SK-N-SH (cell line): ENCODE data around the gene VENTX. TPM values are rescaled to one million over a fixed set of nuclear protein-coding genes. Genes with fewer than 3 reads are reported as not detected.

Experiments used
- CTCF ChIA-PET: fragments of 300-600, 350-600 bp; formaldehyde crosslinking; extraction: SDS; loops from one replicate; lab custom pipeline; 2021; lab: Yijun Ruan, JAX
- POLR2A ChIA-PET: fragments of 350-600 bp; sonication (Branson Sonifier 250); formaldehyde crosslinking; extraction: SDS; loops from one replicate; lab custom pipeline; 2020; ENCODE audit warnings: antibody characterized with exemption, inconsistent platforms; lab: Yijun Ruan, JAX
- DNase-seq: peaks from one replicate; pipeline ENCODE4 v3.0.0; 2012
- H2AFZ ChIP-seq: fragments of 200-600 bp; sonication (generic); 2 replicates; pipeline ENCODE4 v1.8.1; 2016; ENCODE audit warnings: antibody characterized with exemption, mild to moderate bottlenecking, low read depth
- H3F3A ChIP-seq: fragments of 200-600 bp; sonication (generic); replicated peaks from 2 replicates; pipeline ENCODE3; 2016; ENCODE audit warnings: antibody characterized with exemption, mild to moderate bottlenecking; ENCODE audit not compliant: insufficient read depth
- H3K27ac ChIP-seq, 2 experiments: fragments of 200-500 bp in 1 of 2; fragments of 200-600 bp in 1 of 2; sonication (Bioruptor generic) in 1 of 2; sonication (generic), shearing (Covaris generic) in 1 of 2; 2 replicates each; pipeline versions ENCODE4 v1.5.1 to v1.6.1; 2014 to 2016; ENCODE audit warnings: low read depth in 2 of 2, inconsistent platforms in 1 of 2, low read length in 1 of 2, mild to moderate bottlenecking in 1 of 2, mixed read lengths in 1 of 2
- H3K27me3 ChIP-seq: fragments of 200-600 bp; sonication (generic), shearing (Covaris generic); 2 replicates; pipeline ENCODE4 v1.6.1; 2016; ENCODE audit warnings: mixed run types; ENCODE audit not compliant: insufficient read depth
- H3K36me3 ChIP-seq, 2 experiments: fragments of 200-500 bp in 1 of 2; fragments of 200-600 bp in 1 of 2; sonication (Bioruptor generic) in 1 of 2; sonication (generic) in 1 of 2; replicated peaks in 1 of 2; 2 replicates each; pipeline versions ENCODE3 to v1.5.1; 2014 to 2016; ENCODE audit warnings: low read length in 1 of 2, mild to moderate bottlenecking in 1 of 2; ENCODE audit not compliant: insufficient read depth in 2 of 2, control insufficient read depth in 1 of 2
- H3K4me1 ChIP-seq, 2 experiments: fragments of 200-500 bp in 1 of 2; fragments of 200-600 bp in 1 of 2; sonication (Bioruptor generic) in 1 of 2; sonication (generic), shearing (Covaris generic) in 1 of 2; 2 replicates each; pipeline versions ENCODE4 v1.5.1 to v1.6.1; 2014 to 2016; ENCODE audit warnings: low read depth in 1 of 2, low read length in 1 of 2, mixed run types in 1 of 2; ENCODE audit not compliant: insufficient read depth in 2 of 2, control insufficient read depth in 1 of 2
- H3K4me2 ChIP-seq: fragments of 200-600 bp; sonication (generic), shearing (Covaris generic); 2 replicates; pipeline ENCODE4 v1.6.1; 2017; ENCODE audit warnings: mixed run types
- H3K4me3 ChIP-seq, 2 experiments: fragments of 200-500 bp in 1 of 2; fragments of 200-600 bp in 1 of 2; sonication (Bioruptor generic) in 1 of 2; sonication (generic), shearing (Covaris generic) in 1 of 2; 2 replicates each; pipeline versions ENCODE4 v1.5.1 to v1.8.1; 2014 to 2016; ENCODE audit warnings: low read depth in 2 of 2, inconsistent platforms in 1 of 2, low read length in 1 of 2, mild to moderate bottlenecking in 1 of 2, mixed read lengths in 1 of 2, moderate library complexity in 1 of 2
- H3K79me2 ChIP-seq: fragments of 200-600 bp; sonication (generic); 2 replicates; pipeline ENCODE4 v1.8.1; 2017; ENCODE audit warnings: mild to moderate bottlenecking; ENCODE audit not compliant: insufficient read depth
- H3K9ac ChIP-seq: fragments of 200-600 bp; sonication (generic); 2 replicates; pipeline ENCODE4 v1.6.1; 2017; ENCODE audit warnings: mixed run types
- H3K9me2 ChIP-seq: fragments of 200-600 bp; sonication (generic); 2 replicates; pipeline ENCODE4 v1.6.1; 2017; ENCODE audit warnings: mixed run types
- H3K9me3 ChIP-seq: fragments of 200-600 bp; sonication (generic); 2 replicates; pipeline ENCODE4 v1.6.1; 2017; ENCODE audit warnings: mixed run types, mild to moderate bottlenecking, moderate library complexity
- H4K20me1 ChIP-seq: fragments of 200-600 bp; sonication (generic); 2 replicates; pipeline ENCODE4 v1.6.1; 2017; ENCODE audit warnings: mild to moderate bottlenecking, mixed run types; ENCODE audit not compliant: insufficient read depth
- CHD2 ChIP-seq: fragments of 150-350 bp; IDR thresholded peaks from 2 replicates; pipeline ENCODE4 v1.6.1; 2018; ENCODE audit warnings: low read length; ENCODE audit not compliant: partially characterized antibody
- ELF1 ChIP-seq: IDR thresholded peaks from 2 replicates; pipeline ENCODE4 v1.4.0; 2012
- EP300 ChIP-seq, 2 experiments: IDR thresholded peaks; 2 replicates each; pipeline versions ENCODE4 v1.4.0 to v1.6.1; 2012; ENCODE audit warnings: borderline replicate concordance in 1 of 2, low read depth in 1 of 2, low read length in 1 of 2
- EZH2phosphoT487 ChIP-seq: fragments of 200-600 bp; sonication (generic); IDR thresholded peaks from 2 replicates; pipeline ENCODE4 v1.6.1; 2017; ENCODE audit warnings: low read depth, mixed run types, mild to moderate bottlenecking, antibody characterized with exemption, moderate library complexity, borderline replicate concordance
- FOSL2 ChIP-seq: IDR thresholded peaks from 2 replicates; pipeline ENCODE4 v1.4.0; 2012; ENCODE audit warnings: low read depth, mild to moderate bottlenecking, moderate library complexity, borderline replicate concordance
- FOXM1 ChIP-seq: IDR thresholded peaks from 2 replicates; pipeline ENCODE4 v1.4.0; 2012; ENCODE audit warnings: low read depth, mild to moderate bottlenecking
- GABPA ChIP-seq: IDR thresholded peaks from 2 replicates; pipeline ENCODE4 v1.4.0; 2012; ENCODE audit warnings: low read depth, mild to moderate bottlenecking
- GATA2 ChIP-seq: sonication (generic); formaldehyde crosslinking; IDR thresholded peaks from 2 replicates; pipeline ENCODE4 v1.5.0; 2020; ENCODE audit warnings: mild to moderate bottlenecking, missing genetic modification reagents
- IRF3 ChIP-seq: fragments of 150-350 bp; IDR thresholded peaks from 2 replicates; pipeline ENCODE4 v1.6.1; 2016; ENCODE audit warnings: mild to moderate bottlenecking, low read depth, low read length
- MEF2A ChIP-seq: IDR thresholded peaks from 2 replicates; pipeline ENCODE4 v1.4.0; 2012; ENCODE audit warnings: low read depth, borderline replicate concordance
- NFIC ChIP-seq: IDR thresholded peaks from 2 replicates; pipeline ENCODE4 v1.4.0; 2012; ENCODE audit warnings: borderline replicate concordance
- POLR2AphosphoS5 ChIP-seq: IDR thresholded peaks from 2 replicates; pipeline ENCODE4 v1.6.1; 2012; ENCODE audit warnings: low read depth, low read length
- REST ChIP-seq: IDR thresholded peaks from 2 replicates; pipeline ENCODE4 v1.6.1; 2012; ENCODE audit warnings: mild to moderate bottlenecking, low read depth, low read length, moderate library complexity
- RXRA ChIP-seq: IDR thresholded peaks from 2 replicates; pipeline ENCODE4 v1.4.0; 2012; ENCODE audit warnings: low read depth, mild to moderate bottlenecking, borderline replicate concordance
- SIN3A ChIP-seq: IDR thresholded peaks from 2 replicates; pipeline ENCODE4 v1.6.1; 2012; ENCODE audit warnings: low read depth, mild to moderate bottlenecking, low read length, moderate library complexity, borderline replicate concordance
- TEAD4 ChIP-seq: IDR thresholded peaks from 2 replicates; pipeline ENCODE4 v1.4.0; 2012; ENCODE audit warnings: mild to moderate bottlenecking, borderline replicate concordance; ENCODE audit not compliant: insufficient read depth
- WGBS: methylation state at CpG from one replicate; pipeline ENCODE4 v1.1.6; 2017; ENCODE audit warnings: low lambda C conversion rate; 5-methylcytosine and 5-hydroxymethylcytosine counted together
- polyA plus RNA-seq, 3 experiments: library from polyadenylated mRNA; depleted of rRNA; stranded (reverse); fragments of >200 nt; gene quantifications; 2 replicates each; pipeline ENCODE4 v1.2.3, GENCODE V29; 2012
- TF ChIP-seq, protein P1 (sequence below): fragments of 150-350 bp; IDR thresholded peaks from 2 replicates; pipeline ENCODE4 v1.6.1; 2017; ENCODE audit warnings: antibody characterized with exemption, low read length, low read depth, borderline replicate concordance
- TF ChIP-seq, protein P2 (sequence below): fragments of 200-600 bp; sonication (generic); IDR thresholded peaks from 2 replicates; pipeline ENCODE4 v1.6.1; 2017; ENCODE audit warnings: antibody characterized with exemption, mild to moderate bottlenecking, moderate library complexity
- TF ChIP-seq, protein P3 (sequence below): IDR thresholded peaks from 2 replicates; pipeline ENCODE4 v1.4.0; 2012; ENCODE audit warnings: low read depth, borderline replicate concordance
- TF ChIP-seq, protein P4 (sequence below): IDR thresholded peaks from 2 replicates; pipeline ENCODE4 v1.4.0; 2012; ENCODE audit warnings: low read depth, borderline replicate concordance

VENTX gene
- polyA plus RNA-seq, 1 of the 3 experiments (the other 2 are of a cell fraction), result not detected

DNA sequence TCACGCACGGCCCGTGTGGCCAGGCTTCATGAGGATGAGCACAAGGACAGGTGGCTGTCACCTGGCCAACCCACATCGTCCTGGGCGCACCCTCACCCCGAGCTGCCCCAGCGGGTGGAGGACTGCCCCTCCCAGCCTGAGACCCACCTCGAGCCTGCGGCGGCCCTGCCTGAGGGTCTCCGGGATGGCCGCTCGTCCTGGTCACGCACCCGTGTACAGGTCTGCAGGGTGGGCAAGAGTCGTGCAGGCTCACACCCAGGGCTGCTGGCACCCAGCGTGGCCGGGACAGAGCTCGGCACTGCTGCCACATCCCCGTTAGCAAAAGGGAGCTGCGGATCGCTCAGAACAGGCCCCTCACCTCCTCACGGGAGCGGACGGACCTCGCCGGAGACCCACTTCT is 22.1 kb upstream of the VENTX start:
- no peaks in the 10 kb centered on the region for H4K20me1 ChIP-seq
- H3K79me2 ChIP-seq, result no peaks in the 10 kb centered on the region
- H3K36me3 ChIP-seq, result no peaks in the 10 kb centered on the region
- no peak for TF ChIP-seq FOXM1
- TF ChIP-seq IRF3, result no peak
- no peak for TF ChIP-seq RXRA
- TF ChIP-seq REST, result no peak
- no peak for TF ChIP-seq TEAD4
- TF ChIP-seq GABPA, result no peak
- no peak for TF ChIP-seq SIN3A
- no peak for TF ChIP-seq EZH2phosphoT487
- TF ChIP-seq EP300 (IDR thresholded peaks at IDR 0.05; ENCODE audit: borderline replicate concordance in 1 of 2, low read depth in 1 of 2, low read length in 1 of 2), result no peak
- TF ChIP-seq, protein P1, sequence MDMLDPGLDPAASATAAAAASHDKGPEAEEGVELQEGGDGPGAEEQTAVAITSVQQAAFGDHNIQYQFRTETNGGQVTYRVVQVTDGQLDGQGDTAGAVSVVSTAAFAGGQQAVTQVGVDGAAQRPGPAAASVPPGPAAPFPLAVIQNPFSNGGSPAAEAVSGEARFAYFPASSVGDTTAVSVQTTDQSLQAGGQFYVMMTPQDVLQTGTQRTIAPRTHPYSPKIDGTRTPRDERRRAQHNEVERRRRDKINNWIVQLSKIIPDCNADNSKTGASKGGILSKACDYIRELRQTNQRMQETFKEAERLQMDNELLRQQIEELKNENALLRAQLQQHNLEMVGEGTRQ, result no peak
- no peak for TF ChIP-seq FOSL2
- TF ChIP-seq ELF1, result no peak
- TF ChIP-seq, protein P2, sequence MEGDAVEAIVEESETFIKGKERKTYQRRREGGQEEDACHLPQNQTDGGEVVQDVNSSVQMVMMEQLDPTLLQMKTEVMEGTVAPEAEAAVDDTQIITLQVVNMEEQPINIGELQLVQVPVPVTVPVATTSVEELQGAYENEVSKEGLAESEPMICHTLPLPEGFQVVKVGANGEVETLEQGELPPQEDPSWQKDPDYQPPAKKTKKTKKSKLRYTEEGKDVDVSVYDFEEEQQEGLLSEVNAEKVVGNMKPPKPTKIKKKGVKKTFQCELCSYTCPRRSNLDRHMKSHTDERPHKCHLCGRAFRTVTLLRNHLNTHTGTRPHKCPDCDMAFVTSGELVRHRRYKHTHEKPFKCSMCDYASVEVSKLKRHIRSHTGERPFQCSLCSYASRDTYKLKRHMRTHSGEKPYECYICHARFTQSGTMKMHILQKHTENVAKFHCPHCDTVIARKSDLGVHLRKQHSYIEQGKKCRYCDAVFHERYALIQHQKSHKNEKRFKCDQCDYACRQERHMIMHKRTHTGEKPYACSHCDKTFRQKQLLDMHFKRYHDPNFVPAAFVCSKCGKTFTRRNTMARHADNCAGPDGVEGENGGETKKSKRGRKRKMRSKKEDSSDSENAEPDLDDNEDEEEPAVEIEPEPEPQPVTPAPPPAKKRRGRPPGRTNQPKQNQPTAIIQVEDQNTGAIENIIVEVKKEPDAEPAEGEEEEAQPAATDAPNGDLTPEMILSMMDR, result no peak
- no peak for TF ChIP-seq MEF2A
- no peak for TF ChIP-seq POLR2AphosphoS5
- TF ChIP-seq, protein P3, sequence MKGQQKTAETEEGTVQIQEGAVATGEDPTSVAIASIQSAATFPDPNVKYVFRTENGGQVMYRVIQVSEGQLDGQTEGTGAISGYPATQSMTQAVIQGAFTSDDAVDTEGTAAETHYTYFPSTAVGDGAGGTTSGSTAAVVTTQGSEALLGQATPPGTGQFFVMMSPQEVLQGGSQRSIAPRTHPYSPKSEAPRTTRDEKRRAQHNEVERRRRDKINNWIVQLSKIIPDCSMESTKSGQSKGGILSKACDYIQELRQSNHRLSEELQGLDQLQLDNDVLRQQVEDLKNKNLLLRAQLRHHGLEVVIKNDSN, result no peak
- TF ChIP-seq CHD2, result no peak
- TF ChIP-seq GATA2 (CRISPR knock-in tag), result no peak
- no peak for TF ChIP-seq NFIC
- TF ChIP-seq, protein P4, sequence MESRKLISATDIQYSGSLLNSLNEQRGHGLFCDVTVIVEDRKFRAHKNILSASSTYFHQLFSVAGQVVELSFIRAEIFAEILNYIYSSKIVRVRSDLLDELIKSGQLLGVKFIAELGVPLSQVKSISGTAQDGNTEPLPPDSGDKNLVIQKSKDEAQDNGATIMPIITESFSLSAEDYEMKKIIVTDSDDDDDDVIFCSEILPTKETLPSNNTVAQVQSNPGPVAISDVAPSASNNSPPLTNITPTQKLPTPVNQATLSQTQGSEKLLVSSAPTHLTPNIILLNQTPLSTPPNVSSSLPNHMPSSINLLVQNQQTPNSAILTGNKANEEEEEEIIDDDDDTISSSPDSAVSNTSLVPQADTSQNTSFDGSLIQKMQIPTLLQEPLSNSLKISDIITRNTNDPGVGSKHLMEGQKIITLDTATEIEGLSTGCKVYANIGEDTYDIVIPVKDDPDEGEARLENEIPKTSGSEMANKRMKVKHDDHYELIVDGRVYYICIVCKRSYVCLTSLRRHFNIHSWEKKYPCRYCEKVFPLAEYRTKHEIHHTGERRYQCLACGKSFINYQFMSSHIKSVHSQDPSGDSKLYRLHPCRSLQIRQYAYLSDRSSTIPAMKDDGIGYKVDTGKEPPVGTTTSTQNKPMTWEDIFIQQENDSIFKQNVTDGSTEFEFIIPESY, result no peak
- no peak overlapping the region for H3K9ac ChIP-seq
- H3K4me1 ChIP-seq, result no peaks in the 10 kb centered on the region
- H3F3A ChIP-seq, result no peaks in the 10 kb centered on the region
- no peaks in the 10 kb centered on the region for H3K9me3 ChIP-seq
- POLR2A ChIA-PET, result no interaction called here
- H3K27me3 ChIP-seq, result peaks cover 61% of the 10 kb centered on the region
- no peak for DNase-seq
- H3K4me3 ChIP-seq, result no peak overlapping the region
- H3K4me2 ChIP-seq, result no peak overlapping the region
- no peak overlapping the region for H2AFZ ChIP-seq
- H3K9me2 ChIP-seq, result no peaks in the 10 kb centered on the region
- CTCF ChIA-PET, result no interaction called here
- 34% methylated on average over 14 of the region's 27 CpGs for WGBS
- no peak overlapping the region for H3K27ac ChIP-seq
